Measurements from ENCODE around the gene ATRNL1. TPM values are rescaled to one million over a fixed set of nuclear protein-coding genes. Genes with fewer than 3 reads are reported as not detected.

ATRNL1 gene
- total and polyA plus RNA-seq, 2 of the 8 experiments (the other 6 are each of a cell fraction or from before 2014, with no cell fraction given) = 5.1 to 17.6 TPM

- TF ChIP-seq CHD7 (IDR thresholded peaks at IDR 0.05; ENCODE audit: insufficient replicate concordance, low read length) (no peak), JUND (IDR thresholded peaks at IDR 0.05; ENCODE audit: low read length) (no peak), ASH2L (IDR thresholded peaks at IDR 0.05; ENCODE audit: low read length) (no peak), ATF3 (IDR thresholded peaks at IDR 0.05; ENCODE audit: insufficient read depth, low read depth, low read length) (no peak), EP300 (IDR thresholded peaks at IDR 0.05; ENCODE audit: borderline replicate concordance in 1 of 2, low read depth in 2 of 2, low read length in 2 of 2) (no peak), CREB1 (IDR thresholded peaks at IDR 0.05) (no peak)
Measured at GRCh38 chr10:115971921-115972320, 878.8 kb downstream of the ATRNL1 start (continued).

Data from H1 (cell line).